AG04450 (cell line): ENCODE results near the gene BMPR1A. TPM values are rescaled to one million over a fixed set of nuclear protein-coding genes. Genes with fewer than 3 reads are reported as not detected.
A peak's percentile ranks its signal among the peaks of the same experiment; 100 is the strongest.
"Not testable (repeated sequence)": the region's sequence is repeated elsewhere in the genome, so short reads cannot be mapped to it uniquely, and the experiment has no call there.

ENCODE experiments used
- CTCF ChIA-PET: fragments of 300-600, 350-600 bp; formaldehyde crosslinking; extraction: SDS; loops from one replicate; lab custom pipeline; 2022; ENCODE audit warnings: antibody characterized with exemption, inconsistent platforms; lab: Charles Lee
- POLR2A ChIA-PET: fragments of 350-600 bp; formaldehyde crosslinking; extraction: SDS; loops from one replicate; lab custom pipeline; 2021; ENCODE audit warnings: antibody characterized with exemption, inconsistent platforms; lab: Yijun Ruan, JAX
- DNase-seq: peaks from one replicate; pipeline ENCODE4 v3.0.0-alpha.2; 2011; ENCODE audit warnings: low read depth, low spot score
- H3K27ac ChIP-seq: one replicate; pipeline ENCODE4 v1.5.1; 2012; ENCODE audit warnings: low read depth, low read length, control low read depth
- H3K27me3 ChIP-seq: one replicate; pipeline ENCODE4 v1.6.0; 2012; ENCODE audit warnings: low read length; ENCODE audit not compliant: control insufficient read depth, insufficient read depth
- H3K4me3 ChIP-seq: 2 replicates; pipeline ENCODE4 v1.5.1; 2011; ENCODE audit warnings: mild to moderate bottlenecking, low read depth, low read length, control low read depth
- H3K9me3 ChIP-seq: 2 replicates; pipeline ENCODE4 v1.5.1; 2012; ENCODE audit warnings: low read length; ENCODE audit not compliant: control insufficient read depth, insufficient read depth
- polyA plus RNA-seq: library from polyadenylated mRNA; depleted of rRNA; stranded (reverse); fragments of >200 nt; gene quantifications from 2 replicates; pipeline ENCODE4 v1.2.3, GENCODE V29; 2011
- TF ChIP-seq, protein P1 (sequence below): IDR thresholded peaks from 2 replicates; pipeline ENCODE4 v1.5.1; 2011; ENCODE audit warnings: low read depth, low read length, control low read depth, inconsistent platforms

Gene BMPR1A
- polyA plus RNA-seq, 1 experiment = 41.9 TPM

GRCh38 chr10:86951184-86951761 is 194.9 kb downstream of the BMPR1A start:
- DNase-seq = no peak
- ChIA-PET CTCF (interaction anchor here (1.0 to 1.7 kb wide), 2 partner anchors 11 to 12 kb away, joined by 3 to 7 read pairs; no protein-coding TSS in a partner anchor), POLR2A (no interaction called here)
- Histone ChIP-seq H3K27ac (no peak overlapping the region), H3K4me3 (no peak overlapping the region), H3K9me3 (peaks cover 21% of the 10 kb centered on the region), H3K27me3 (peaks cover 11% of the 10 kb centered on the region)
- TF ChIP-seq, protein P1, sequence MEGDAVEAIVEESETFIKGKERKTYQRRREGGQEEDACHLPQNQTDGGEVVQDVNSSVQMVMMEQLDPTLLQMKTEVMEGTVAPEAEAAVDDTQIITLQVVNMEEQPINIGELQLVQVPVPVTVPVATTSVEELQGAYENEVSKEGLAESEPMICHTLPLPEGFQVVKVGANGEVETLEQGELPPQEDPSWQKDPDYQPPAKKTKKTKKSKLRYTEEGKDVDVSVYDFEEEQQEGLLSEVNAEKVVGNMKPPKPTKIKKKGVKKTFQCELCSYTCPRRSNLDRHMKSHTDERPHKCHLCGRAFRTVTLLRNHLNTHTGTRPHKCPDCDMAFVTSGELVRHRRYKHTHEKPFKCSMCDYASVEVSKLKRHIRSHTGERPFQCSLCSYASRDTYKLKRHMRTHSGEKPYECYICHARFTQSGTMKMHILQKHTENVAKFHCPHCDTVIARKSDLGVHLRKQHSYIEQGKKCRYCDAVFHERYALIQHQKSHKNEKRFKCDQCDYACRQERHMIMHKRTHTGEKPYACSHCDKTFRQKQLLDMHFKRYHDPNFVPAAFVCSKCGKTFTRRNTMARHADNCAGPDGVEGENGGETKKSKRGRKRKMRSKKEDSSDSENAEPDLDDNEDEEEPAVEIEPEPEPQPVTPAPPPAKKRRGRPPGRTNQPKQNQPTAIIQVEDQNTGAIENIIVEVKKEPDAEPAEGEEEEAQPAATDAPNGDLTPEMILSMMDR = no peak

GRCh38 chr10:86952106-86952505 is 195.7 kb downstream of the BMPR1A start:
- DNase-seq = no peak
- no peak overlapping the region for H3K4me3 ChIP-seq
- POLR2A ChIA-PET = no interaction called here
- TF ChIP-seq, protein P1 = no peak
- peaks cover 6% of the 10 kb centered on the region for H3K27me3 ChIP-seq
- CTCF ChIA-PET = interaction anchor here (1.0 kb wide), 1 partner anchor 12 kb away, joined by 3 read pairs; no protein-coding TSS in a partner anchor
- H3K9me3 ChIP-seq = peaks cover 21% of the 10 kb centered on the region
- peak overlapping the region; percentile 21 for H3K27ac ChIP-seq

- H3K4me3 ChIP-seq, POLR2A ChIA-PET, DNase-seq, CTCF ChIA-PET, H3K27me3 ChIP-seq, H3K27ac ChIP-seq: not testable (repeated sequence)
- H3K9me3 ChIP-seq = peaks cover 21% of the 10 kb centered on the region
Observed at GRCh38 chr10:86952697-86953096, 196.3 kb downstream of the BMPR1A start.

GRCh38 chr10:86953747-86954680 is 197.6 kb downstream of the BMPR1A start:
- peaks cover 21% of the 10 kb centered on the region for H3K9me3 ChIP-seq
- POLR2A ChIA-PET = interaction anchor here (0.6 to 1.2 kb wide), 2 partner anchors 17 to 207 kb away, joined by 3 to 8 read pairs; no protein-coding TSS in a partner anchor
- H3K27ac ChIP-seq = no peak overlapping the region
- TF ChIP-seq, protein P1 = no peak
- no peaks in the 10 kb centered on the region for H3K27me3 ChIP-seq
- H3K4me3 ChIP-seq = no peak overlapping the region
- DNase-seq = no peak
- CTCF ChIA-PET = interaction anchor here (0.6 to 2.8 kb wide), 4 partner anchors 9 to 265 kb away, joined by 3 to 14 read pairs (median 5); partner anchors contain the start of gene ADIRF

- CTCF ChIA-PET = interaction anchor here (0.6 to 2.8 kb wide), 4 partner anchors 8 to 266 kb away, joined by 3 to 14 read pairs (median 5); partner anchors contain the start of gene ADIRF
Observed at GRCh38 chr10:86954681-86955500, 198.5 kb downstream of the BMPR1A start.

More at GRCh38 chr10:86954681-86955500, 198.5 kb downstream of the BMPR1A start:
- Histone ChIP-seq H3K27ac (no peak overlapping the region), H3K27me3 (no peaks in the 10 kb centered on the region), H3K9me3 (peaks cover 21% of the 10 kb centered on the region), H3K4me3 (no peak overlapping the region)
- TF ChIP-seq, protein P1 = no peak
- no peak for DNase-seq
- POLR2A ChIA-PET = no interaction called here
